Smooth muscle cell of the coronary artery (primary cell): ENCODE results near the gene UGT1A8. TPM values are rescaled to one million over a fixed set of nuclear protein-coding genes. Genes with fewer than 3 reads are reported as not detected.

Experiments
- total RNA-seq: library from RNA; depleted of rRNA; stranded (reverse); fragments of >200 nt; gene quantifications from 2 replicates; pipeline ENCODE4 v1.2.3, GENCODE V29; 2014; ENCODE audit warnings: low replicate concordance

The UGT1A8 gene
- under 0.01 and 0.08 TPM in 2 replicates for total RNA-seq

DNA sequence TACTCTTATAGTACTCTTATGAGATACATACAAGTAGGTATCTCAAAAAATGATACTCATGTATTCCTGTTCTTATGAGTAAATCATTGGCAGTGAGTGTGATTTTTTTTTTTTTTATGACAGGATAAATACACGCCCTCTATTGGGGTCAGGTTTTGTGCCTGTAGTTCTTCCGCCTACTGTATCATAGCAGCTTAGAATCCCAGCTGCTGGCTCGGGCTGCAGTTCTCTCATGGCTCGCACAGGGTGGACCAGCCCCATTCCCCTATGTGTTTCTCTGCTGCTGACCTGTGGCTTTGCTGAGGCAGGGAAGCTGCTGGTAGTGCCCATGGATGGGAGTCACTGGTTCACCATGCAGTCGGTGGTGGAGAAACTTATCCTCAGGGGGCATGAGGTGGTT, at the start of gene UGT1A8:
Gene UGT1A8, plus strand, starts transcription at position 158 of the 400 bp plus-strand sequence. Its CDS starts 75 bp downstream, at position 233.

DNA sequence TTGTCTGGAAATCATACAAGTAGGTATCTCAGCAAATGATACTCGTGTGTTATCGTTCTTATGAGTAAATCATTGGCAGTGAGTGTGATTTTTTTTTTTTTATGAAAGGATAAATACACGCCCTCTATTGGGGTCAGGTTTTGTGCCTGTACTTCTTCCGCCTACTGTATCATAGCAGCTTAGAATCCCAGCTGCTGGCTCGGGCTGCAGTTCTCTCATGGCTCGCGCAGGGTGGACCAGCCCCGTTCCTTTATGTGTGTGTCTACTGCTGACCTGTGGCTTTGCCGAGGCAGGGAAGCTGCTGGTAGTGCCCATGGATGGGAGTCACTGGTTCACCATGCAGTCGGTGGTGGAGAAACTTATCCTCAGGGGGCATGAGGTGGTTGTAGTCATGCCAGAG, 18.9 kb downstream of the UGT1A8 start, which contains the start of gene UGT1A10:
Gene UGT1A10, plus strand, starts transcription at position 143 of the 400 bp plus-strand sequence. Its CDS starts 75 bp downstream, at position 218.

DNA sequence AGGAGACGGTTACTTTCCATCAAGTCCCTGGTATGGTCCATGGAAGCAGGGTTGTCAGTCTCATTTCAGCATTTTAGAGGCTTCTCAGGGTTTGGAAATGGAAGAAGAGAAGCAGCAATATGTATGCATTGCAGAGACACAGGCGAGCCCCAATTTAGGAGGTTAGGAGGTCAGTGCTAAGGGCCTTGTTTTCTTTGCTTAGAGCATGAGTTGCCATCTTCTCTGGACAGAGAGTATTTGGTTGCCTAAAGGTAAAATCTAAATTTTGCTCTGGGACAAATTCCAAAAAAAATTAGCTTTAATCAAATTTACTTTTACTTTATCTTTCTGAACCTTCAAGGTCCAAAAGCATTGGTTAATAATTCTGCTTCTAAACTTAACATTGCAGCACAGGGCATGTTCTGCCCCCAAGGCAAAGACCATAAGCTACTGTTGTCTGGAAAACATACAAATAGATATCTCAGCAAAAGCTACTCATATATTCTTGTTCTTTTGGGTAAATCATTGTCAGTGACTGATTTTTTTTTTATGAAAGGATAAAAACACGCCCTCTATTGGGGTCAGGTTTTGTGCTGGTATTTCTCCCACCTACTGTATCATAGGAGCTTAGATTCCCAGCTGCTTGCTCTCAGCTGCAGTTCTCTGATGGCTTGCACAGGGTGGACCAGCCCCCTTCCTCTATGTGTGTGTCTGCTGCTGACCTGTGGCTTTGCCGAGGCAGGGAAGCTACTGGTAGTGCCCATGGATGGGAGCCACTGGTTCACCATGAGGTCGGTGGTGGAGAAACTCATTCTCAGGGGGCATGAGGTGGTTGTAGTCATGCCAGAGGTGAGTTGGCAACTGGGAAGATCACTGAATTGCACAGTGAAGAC, 54.1 kb downstream of the UGT1A8 start, which contains the start of gene UGT1A9:
Gene UGT1A9, plus strand, starts transcription at position 609 of the 872 bp plus-strand sequence. Its CDS starts 37 bp downstream, at position 646.

DNA sequence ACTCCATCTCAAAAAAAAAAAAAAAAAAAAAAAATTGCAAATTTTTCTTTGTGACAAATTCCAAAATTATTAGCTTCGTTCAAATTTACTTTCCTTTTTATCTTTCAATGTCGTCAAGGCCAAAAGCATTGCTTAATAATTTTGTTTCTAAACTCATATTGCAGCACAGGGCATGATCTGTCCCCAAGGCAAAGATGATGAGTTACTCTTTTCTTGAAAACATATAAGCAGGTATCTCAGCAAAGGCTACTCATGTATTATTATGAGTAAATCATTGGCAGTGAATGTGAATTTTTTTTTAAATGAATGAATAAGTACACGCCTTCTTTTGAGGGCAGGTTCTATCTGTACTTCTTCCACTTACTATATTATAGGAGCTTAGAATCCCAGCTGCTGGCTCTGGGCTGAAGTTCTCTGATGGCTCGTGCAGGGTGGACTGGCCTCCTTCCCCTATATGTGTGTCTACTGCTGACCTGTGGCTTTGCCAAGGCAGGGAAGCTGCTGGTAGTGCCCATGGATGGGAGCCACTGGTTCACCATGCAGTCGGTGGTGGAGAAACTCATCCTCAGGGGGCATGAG, 64.2 kb downstream of the UGT1A8 start, which contains the start of gene UGT1A7:
Gene UGT1A7, plus strand, starts transcription at position 381 of the 579 bp plus-strand sequence. Its CDS starts 37 bp downstream, at position 418.

DNA sequence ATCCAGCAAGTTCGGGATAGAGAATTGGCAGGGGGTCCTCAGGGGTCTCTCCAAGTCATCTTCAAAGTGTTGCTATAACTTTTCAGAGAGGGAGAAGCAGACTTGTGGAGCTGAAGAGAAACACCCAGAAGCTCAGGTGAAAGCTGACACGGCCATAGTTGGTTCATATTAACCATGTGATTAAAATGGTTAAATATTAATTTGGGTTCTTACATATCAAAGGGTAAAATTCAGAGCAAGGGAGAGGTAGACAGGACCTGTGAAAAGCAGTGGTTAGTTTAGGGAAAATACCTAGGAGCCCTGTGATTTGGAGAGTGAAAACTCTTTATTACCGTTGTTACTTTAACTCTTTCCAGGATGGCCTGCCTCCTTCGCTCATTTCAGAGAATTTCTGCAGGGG, 75.2 kb downstream of the UGT1A8 start, which contains the start of gene UGT1A6:
Gene UGT1A6, plus strand, starts transcription at position 243 of the 400 bp plus-strand sequence. Its CDS starts 115 bp downstream, at position 358.

DNA sequence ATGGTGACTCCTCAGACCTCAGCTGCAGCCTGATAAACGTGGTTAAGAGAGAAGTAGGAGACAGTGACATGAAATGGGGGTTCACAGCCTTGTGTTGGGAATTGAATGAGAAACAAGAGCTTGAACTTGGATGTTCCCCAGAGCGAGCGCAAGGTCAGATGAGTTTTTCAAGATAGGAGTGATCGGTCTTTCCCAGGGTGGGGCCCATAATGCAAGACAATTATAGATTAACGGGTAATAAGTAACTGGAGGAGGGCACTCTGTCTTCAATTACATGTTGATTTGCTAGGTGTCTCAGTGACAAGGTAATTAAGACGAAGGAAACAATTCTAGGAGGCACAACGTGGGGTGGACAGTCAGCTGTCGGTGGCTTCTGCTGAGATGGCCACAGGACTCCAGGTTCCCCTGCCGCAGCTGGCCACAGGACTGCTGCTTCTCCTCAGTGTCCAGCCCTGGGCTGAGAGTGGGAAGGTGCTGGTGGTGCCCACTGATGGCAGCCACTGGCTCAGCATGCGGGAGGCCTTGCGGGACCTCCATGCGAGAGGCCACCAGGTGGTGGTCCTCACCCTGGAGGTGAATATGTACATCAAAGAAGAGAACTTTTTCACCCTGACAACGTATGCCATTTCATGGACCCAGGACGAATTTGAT, 95.3 kb downstream of the UGT1A8 start, which contains the start of gene UGT1A5:
Gene UGT1A5, plus strand, starts transcription at position 297 of the 651 bp plus-strand sequence. Its CDS starts 85 bp downstream, at position 382.

DNA sequence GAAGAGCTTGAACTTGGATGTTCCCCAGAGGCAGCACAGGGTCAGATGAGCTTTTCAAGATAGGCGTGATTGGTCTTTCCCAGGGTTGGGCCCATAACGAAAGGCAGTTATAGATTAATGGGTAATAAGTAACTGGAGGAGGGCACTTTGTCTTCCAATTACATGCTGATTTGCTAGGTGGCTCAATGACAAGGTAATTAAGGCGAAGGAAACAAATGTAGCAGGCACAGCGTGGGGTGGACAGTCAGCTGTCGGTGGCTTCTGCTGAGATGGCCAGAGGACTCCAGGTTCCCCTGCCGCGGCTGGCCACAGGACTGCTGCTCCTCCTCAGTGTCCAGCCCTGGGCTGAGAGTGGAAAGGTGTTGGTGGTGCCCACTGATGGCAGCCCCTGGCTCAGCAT, 101.1 kb downstream of the UGT1A8 start, which contains the start of gene UGT1A4:
Gene UGT1A4, plus strand, starts transcription at position 185 of the 400 bp plus-strand sequence. Its CDS starts 85 bp downstream, at position 270.

DNA sequence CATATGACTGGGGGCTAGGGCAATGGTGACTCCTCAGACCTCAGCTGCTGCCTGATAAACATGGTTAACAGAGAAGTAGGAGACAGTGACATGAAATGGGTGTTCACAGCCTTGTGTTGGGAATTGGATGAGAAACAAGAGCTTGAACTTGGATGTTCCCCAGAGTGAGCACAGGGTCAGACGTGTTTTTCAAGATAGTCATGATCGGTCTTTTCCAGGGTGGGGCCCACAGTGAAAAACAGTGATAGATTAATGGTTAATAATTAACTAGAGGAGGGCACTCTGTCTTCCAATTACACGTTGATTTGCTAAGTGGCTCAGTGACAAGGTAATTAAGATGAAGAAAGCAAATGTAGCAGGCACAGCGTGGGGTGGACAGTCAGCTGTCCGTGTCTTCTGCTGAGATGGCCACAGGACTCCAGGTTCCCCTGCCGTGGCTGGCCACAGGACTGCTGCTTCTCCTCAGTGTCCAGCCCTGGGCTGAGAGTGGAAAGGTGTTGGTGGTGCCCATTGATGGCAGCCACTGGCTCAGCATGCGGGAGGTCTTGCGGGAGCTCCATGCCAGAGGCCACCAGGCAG, 111.4 kb downstream of the UGT1A8 start, which contains the start of gene UGT1A3:
Gene UGT1A3, plus strand, starts transcription at position 320 of the 579 bp plus-strand sequence. Its CDS starts 85 bp downstream, at position 405.

DNA sequence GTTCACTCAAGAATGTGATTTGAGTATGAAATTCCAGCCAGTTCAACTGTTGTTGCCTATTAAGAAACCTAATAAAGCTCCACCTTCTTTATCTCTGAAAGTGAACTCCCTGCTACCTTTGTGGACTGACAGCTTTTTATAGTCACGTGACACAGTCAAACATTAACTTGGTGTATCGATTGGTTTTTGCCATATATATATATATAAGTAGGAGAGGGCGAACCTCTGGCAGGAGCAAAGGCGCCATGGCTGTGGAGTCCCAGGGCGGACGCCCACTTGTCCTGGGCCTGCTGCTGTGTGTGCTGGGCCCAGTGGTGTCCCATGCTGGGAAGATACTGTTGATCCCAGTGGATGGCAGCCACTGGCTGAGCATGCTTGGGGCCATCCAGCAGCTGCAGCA, 142.6 kb downstream of the UGT1A8 start, which contains the start of gene UGT1A1:
Gene UGT1A1, plus strand, starts transcription at position 228 of the 400 bp plus-strand sequence. Its CDS starts 18 bp downstream, at position 246.

DNA sequence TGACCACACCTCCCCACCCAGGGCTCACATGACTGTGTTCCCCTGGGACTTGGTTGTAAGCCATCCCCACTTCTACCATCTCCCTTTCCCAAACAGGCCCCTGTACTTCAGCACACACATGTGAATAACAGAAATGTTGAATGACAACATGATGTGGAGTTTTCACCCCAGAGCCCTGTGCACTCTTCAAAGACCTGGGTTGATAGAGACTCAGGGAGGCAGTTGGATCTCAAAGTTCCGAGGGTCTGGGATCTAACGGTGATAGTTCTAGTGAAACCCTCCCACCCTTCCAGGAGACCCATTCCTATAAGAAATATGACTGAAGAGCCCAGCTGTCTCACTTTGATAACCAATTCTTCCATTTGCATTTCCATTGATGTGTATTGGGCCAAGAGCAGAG, 160.6 kb downstream of the UGT1A8 start, which contains the start of gene MROH2A:
Gene MROH2A, plus strand, starts transcription at position 301 of the 400 bp plus-strand sequence. CDS start 1,029 bp downstream, outside the sequence.

Other genes with a start within 250 kb of the UGT1A8 start
- 25.0 and 32.1 TPM in 2 replicates for gene USP40, start 50.9 kb upstream of the UGT1A8 start, total RNA-seq
- gene UGT1A10, start 18.8 kb downstream of the UGT1A8 start, total RNA-seq, result 0.23 TPM in 1 of 2 replicates, not detected in the other
- not detected in 2 replicates for gene UGT1A9, start 54.3 kb downstream of the UGT1A8 start, total RNA-seq
- not detected in 2 replicates for gene UGT1A7, start 64.3 kb downstream of the UGT1A8 start, total RNA-seq
- 0.08 TPM in 1 of 2 replicates, not detected in the other for gene UGT1A6, start 75.3 kb downstream of the UGT1A8 start, total RNA-seq
- not detected in 2 replicates for gene UGT1A5, start 95.3 kb downstream of the UGT1A8 start, total RNA-seq
- gene UGT1A4, start 101.1 kb downstream of the UGT1A8 start, total RNA-seq, result not detected in 2 replicates
- gene UGT1A3, start 111.4 kb downstream of the UGT1A8 start, total RNA-seq, result not detected in 2 replicates
- not detected in 2 replicates for gene UGT1A1, start 142.6 kb downstream of the UGT1A8 start, total RNA-seq
- gene MROH2A, start 160.7 kb downstream of the UGT1A8 start, total RNA-seq, result 0.15 TPM in 1 of 2 replicates, not detected in the other
- 1.2 and 4.5 TPM in 2 replicates for gene HJURP, start 236.9 kb downstream of the UGT1A8 start, total RNA-seq